ENCODE measurements around the gene NCAPD2.

The NCAPD2 gene

GRCh38 chr12:6542209-6543009 lies 48.5 kb downstream of the NCAPD2 start:
- DNase-seq, result no peak
- Histone ChIP-seq H3K79me2 (ENCODE audit: low read length) (peaks cover under 1% of the 10 kb centered on the region; the same call in 1 of the 2 replicates), H3K27ac (ENCODE audit: low read length) (no peak overlapping the region), H3K9me2 (replicated peaks; ENCODE audit: insufficient read depth, low read length) (no peaks in the 10 kb centered on the region), H3K27me3 (replicated peaks; ENCODE audit: insufficient read depth, low read length) (no peaks in the 10 kb centered on the region), H3K4me3 (ENCODE audit: low read length) (no peak overlapping the region), H3K4me2 (ENCODE audit: low read depth, low read length) (no peak overlapping the region), H4K20me1 (ENCODE audit: insufficient read depth, low read length) (peaks cover 12% of the 10 kb centered on the region), H3K4me1 (ENCODE audit: low read length) (no peaks in the 10 kb centered on the region), H3F3A (ENCODE audit: insufficient read depth, low read length) (peaks cover 27% of the 10 kb centered on the region), H3K9me3 (replicated peaks; ENCODE audit: insufficient read depth, low read length) (no peaks in the 10 kb centered on the region), H2AFZ (ENCODE audit: low read length) (no peak overlapping the region), H3K36me3 (replicated peaks; ENCODE audit: insufficient read depth, low read length) (no peaks in the 10 kb centered on the region), H3K9ac (ENCODE audit: low read length) (no peak overlapping the region)
- TF ChIP-seq, protein P1, sequence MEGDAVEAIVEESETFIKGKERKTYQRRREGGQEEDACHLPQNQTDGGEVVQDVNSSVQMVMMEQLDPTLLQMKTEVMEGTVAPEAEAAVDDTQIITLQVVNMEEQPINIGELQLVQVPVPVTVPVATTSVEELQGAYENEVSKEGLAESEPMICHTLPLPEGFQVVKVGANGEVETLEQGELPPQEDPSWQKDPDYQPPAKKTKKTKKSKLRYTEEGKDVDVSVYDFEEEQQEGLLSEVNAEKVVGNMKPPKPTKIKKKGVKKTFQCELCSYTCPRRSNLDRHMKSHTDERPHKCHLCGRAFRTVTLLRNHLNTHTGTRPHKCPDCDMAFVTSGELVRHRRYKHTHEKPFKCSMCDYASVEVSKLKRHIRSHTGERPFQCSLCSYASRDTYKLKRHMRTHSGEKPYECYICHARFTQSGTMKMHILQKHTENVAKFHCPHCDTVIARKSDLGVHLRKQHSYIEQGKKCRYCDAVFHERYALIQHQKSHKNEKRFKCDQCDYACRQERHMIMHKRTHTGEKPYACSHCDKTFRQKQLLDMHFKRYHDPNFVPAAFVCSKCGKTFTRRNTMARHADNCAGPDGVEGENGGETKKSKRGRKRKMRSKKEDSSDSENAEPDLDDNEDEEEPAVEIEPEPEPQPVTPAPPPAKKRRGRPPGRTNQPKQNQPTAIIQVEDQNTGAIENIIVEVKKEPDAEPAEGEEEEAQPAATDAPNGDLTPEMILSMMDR (IDR thresholded peaks at IDR 0.05; ENCODE audit: low read length), result no peak
- no peak for TF ChIP-seq EZH2 (optimal IDR thresholded peaks at IDR 0.05; ENCODE audit: low read depth, low read length)
- no peak for TF ChIP-seq EZH2phosphoT487 (IDR thresholded peaks at IDR 0.05; ENCODE audit: low read length)

- no peak for DNase-seq
- Histone ChIP-seq H3K27me3 (replicated peaks; ENCODE audit: insufficient read depth, low read length) (no peaks in the 10 kb centered on the region), H3K36me3 (replicated peaks; ENCODE audit: insufficient read depth, low read length) (no peaks in the 10 kb centered on the region), H3K4me3 (ENCODE audit: low read length) (no peak overlapping the region), H3K4me1 (ENCODE audit: low read length) (no peaks in the 10 kb centered on the region), H3K9me3 (replicated peaks; ENCODE audit: insufficient read depth, low read length) (no peaks in the 10 kb centered on the region), H3K4me2 (ENCODE audit: low read depth, low read length) (no peak overlapping the region), H3K9ac (ENCODE audit: low read length) (no peak overlapping the region), H3K9me2 (replicated peaks; ENCODE audit: insufficient read depth, low read length) (no peaks in the 10 kb centered on the region), H2AFZ (ENCODE audit: low read length) (no peak overlapping the region), H3K27ac (ENCODE audit: low read length) (no peak overlapping the region), H4K20me1 (ENCODE audit: insufficient read depth, low read length) (no peaks in the 10 kb centered on the region), H3F3A (ENCODE audit: insufficient read depth, low read length) (no peaks in the 10 kb centered on the region), H3K79me2 (ENCODE audit: low read length) (peaks cover 5% of the 10 kb centered on the region)
- TF ChIP-seq EZH2phosphoT487 (IDR thresholded peaks at IDR 0.05; ENCODE audit: low read length), result no peak
- TF ChIP-seq EZH2 (optimal IDR thresholded peaks at IDR 0.05; ENCODE audit: low read depth, low read length), result no peak
- TF ChIP-seq, protein P1 (IDR thresholded peaks at IDR 0.05; ENCODE audit: low read length), result no peak
Observed at GRCh38 chr12:6546016-6546415, 52.1 kb downstream of the NCAPD2 start.

GRCh38 chr12:6547566-6547965 lies 53.7 kb downstream of the NCAPD2 start:
- H3K4me2 ChIP-seq (ENCODE audit: low read depth, low read length), result no peak overlapping the region
- H3K79me2 ChIP-seq (ENCODE audit: low read length), result peaks cover 21% of the 10 kb centered on the region
- H3K27ac ChIP-seq (ENCODE audit: low read length), result no peak overlapping the region
- H3K9me3 ChIP-seq (replicated peaks; ENCODE audit: insufficient read depth, low read length), result no peaks in the 10 kb centered on the region
- DNase-seq, result no peak
- no peak overlapping the region for H2AFZ ChIP-seq (ENCODE audit: low read length)
- H3F3A ChIP-seq (ENCODE audit: insufficient read depth, low read length), result no peaks in the 10 kb centered on the region
- no peak overlapping the region for H3K4me3 ChIP-seq (ENCODE audit: low read length)
- no peaks in the 10 kb centered on the region for H4K20me1 ChIP-seq (ENCODE audit: insufficient read depth, low read length)
- no peak overlapping the region for H3K9ac ChIP-seq (ENCODE audit: low read length)
- TF ChIP-seq EZH2 (optimal IDR thresholded peaks at IDR 0.05; ENCODE audit: low read depth, low read length) (no peak), EZH2phosphoT487 (IDR thresholded peaks at IDR 0.05; ENCODE audit: low read length) (no peak)
- TF ChIP-seq, protein P1 (IDR thresholded peaks at IDR 0.05; ENCODE audit: low read length), result no peak
- H3K36me3 ChIP-seq (replicated peaks; ENCODE audit: insufficient read depth, low read length), result no peaks in the 10 kb centered on the region
- no peaks in the 10 kb centered on the region for H3K4me1 ChIP-seq (ENCODE audit: low read length)
- no peaks in the 10 kb centered on the region for H3K27me3 ChIP-seq (replicated peaks; ENCODE audit: insufficient read depth, low read length)
- H3K9me2 ChIP-seq (replicated peaks; ENCODE audit: insufficient read depth, low read length), result no peaks in the 10 kb centered on the region

Measured in MM.1S (cell line).